ENCODE data around the gene ORAI3.
"Not testable (repeated sequence)": the region's sequence is repeated elsewhere in the genome, so short reads cannot be mapped to it uniquely, and the experiment has no call there.

ORAI3 gene

GRCh38 chr16:30924076-30924912 is 24.6 kb upstream of the ORAI3 start:
- no peak for DNase-seq

DNA sequence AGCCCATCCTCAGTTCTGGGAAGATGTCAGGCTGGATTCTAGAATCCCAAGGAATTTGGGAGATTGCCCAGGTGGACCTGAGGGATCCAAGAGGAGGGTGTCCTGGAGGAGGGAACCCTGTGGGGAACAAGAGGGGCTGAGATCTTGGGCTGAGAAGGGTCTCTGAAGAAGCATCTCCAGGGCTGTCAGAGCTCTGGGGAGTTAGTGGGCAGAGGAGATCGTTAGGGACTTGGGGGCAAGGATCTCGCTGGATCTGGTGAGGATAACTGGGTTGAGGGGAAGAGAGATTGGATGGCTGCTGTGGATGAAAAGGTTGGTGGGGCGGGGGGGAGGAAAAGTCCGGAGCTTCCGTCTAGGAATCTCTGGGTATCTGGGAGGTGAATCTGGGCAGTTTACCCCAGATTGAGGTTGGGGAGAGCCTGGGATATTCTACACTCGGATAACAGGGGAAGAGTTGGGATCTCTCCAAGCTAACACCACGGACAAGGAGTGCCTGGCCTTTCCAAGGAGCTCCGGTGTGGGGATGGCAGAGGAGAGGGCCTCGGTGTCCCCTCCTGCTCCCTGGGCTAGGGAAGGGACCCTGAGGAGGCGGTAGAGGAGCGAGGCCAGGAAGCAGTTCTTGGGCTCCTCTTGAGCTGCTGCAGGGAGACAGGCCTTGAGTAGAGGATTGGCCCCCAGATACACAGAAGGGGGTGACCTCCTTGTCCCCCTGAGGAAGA is 23.8 kb upstream of the ORAI3 start:
- no peak for DNase-seq

DNA sequence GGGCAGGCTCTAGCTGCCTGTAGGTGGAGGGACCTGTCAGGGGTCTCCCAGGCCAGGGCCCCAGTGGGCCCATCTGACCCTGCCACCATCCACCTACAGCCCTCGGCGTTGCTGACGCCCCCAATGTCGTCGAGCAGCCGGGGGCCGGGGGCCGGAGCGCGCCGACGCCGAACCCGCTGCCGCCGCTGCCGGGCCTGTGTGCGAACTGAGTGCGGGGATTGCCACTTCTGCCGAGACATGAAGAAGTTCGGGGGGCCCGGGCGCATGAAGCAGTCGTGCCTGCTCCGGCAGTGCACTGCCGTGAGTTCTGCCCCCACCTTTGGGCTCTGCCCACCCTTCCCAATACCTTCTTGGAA is 23.3 kb upstream of the ORAI3 start:
- DNase-seq = no peak

DNA sequence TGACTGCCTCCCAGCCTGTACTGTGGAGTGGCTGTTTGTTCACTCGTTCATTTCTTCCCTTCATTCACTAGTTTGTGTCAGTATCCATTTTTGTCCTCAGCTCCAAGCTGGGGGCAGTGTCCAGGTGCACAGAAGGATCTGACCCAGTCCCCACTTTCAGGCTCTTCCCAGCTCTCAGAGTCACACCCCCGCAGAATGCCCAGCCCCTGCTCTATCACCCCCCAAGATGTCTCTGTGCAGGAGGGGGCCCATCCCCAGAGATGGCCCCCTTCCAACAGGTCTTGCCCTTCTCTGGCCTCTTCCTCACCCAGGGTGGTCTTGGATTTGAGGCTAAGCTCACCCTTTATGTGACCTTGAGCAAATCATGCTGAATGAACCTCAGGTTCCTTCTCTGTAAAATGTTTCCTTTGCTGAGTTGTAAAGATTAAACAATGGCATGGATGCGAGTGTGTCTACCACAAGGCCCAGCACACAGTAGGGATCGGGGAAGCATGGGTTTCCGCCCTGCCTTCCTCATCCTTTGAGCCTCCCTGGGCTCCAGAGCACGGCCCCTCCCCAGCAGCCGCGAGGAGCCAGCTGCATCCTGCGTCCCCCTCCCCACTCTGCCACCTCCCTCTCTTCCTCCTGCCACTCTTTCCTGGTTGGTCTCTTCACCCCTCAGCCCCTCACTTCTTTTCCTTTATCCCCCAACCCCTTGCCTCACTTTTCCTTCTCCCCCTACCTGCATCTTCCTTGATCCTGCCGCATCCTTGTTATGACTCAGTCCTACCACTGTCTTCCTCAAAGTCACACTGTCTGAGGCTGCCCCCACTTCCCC is 22.7 kb upstream of the ORAI3 start:
- DNase-seq = no peak

GRCh38 chr16:30926937-30927788 is 21.7 kb upstream of the ORAI3 start:
- DNase-seq = no peak

- peak; percentile 94 for DNase-seq
These were observed 21.0 kb upstream of the ORAI3 start for GRCh38 chr16:30927789-30928378.

DNA sequence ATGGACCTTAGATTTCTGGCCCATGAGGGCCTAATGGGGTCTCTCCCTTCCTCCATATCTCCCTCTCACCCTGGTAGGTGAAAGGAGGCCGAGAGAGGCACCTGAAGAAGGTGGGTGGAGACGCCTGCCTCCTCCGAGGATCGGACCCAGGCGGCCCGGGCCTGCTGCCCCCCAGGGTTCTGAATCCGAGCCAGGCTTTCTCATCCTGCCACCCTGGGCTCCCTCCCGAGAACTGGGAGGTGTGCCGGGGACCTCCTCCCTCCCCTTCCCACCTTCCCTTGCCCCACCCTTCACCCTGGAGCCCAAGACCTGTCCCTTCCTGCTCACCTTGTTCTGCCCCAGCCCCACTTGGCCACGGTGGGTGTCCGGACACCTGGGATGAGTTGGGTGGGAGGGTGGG is 20.5 kb upstream of the ORAI3 start:
- DNase-seq = no peak

- no peak for DNase-seq
These were observed 19.7 kb upstream of the ORAI3 start for GRCh38 chr16:30929167-30929566.

- no peak for DNase-seq
These were observed 18.7 kb upstream of the ORAI3 start for GRCh38 chr16:30930160-30930571.

DNA sequence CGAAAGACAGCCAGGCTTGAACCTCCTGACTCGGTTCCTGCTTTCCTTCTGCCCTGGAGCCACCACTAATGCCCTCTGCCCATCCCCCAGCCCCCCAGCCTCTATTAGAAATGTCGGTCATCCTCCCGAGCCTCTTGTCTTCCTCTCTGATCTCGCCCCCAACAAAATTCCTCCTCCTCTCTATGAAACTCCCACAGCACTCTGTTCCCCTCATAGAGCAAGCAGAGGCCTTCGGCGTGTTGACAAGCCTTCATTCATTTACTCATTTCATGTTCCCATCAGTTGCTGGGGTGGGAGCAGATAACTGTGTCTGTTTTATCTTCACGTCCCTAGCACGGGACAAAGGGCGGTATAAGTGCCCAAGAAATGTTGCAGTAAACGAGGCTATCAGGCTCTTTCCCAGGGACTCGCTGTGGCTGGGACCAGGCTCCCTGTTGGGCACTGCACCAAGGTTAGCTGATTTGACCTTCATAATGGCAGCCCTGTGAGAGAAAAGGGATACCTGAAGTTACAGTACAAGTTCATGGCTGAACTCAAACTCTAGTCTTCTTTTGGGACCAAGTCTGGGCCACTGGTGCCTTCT is 17.7 kb upstream of the ORAI3 start:
- DNase-seq = no peak

DNA sequence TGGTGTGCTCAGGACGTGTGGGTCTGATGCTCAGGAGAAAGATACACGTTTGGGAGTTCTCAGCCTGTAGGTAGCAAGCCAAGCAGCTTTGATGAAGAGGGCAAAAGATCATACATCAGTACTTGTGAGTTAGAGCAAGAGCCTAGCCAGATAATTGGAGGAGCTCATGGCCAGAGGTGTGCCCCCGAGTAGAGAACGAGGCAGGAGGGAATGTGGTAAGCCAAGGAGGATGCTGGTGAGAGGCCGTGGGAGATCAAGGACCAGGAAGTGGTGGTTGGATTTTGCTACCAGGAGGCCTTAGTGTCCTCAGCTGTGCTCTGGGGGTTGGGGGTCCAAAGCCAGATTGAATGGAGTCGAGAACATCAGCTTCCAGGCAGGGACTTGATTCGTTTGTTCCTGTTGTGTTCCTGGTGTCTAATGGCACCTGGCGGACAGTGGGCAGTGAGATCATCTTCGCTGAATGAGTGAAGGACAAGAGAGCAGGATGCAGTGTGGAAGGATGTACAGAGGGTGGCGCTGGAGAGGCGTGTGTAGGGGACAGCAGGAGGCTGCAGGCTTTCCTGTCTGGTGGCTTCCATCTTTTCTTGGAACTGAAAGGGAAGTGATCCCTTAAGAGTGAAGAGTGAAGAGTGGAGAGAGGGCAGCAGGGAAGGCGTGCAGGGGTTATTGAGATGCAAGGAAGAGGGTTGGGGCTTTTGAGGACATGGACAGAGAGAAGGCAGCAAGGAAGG is 13.9 kb upstream of the ORAI3 start:
- no peak for DNase-seq

GRCh38 chr16:30937692-30938091 is 11.2 kb upstream of the ORAI3 start:
- DNase-seq = no peak

GRCh38 chr16:30939571-30939970 is 9.3 kb upstream of the ORAI3 start:
- not testable (repeated sequence) for DNase-seq

- DNase-seq = peak; percentile 42
These were observed 7.1 kb upstream of the ORAI3 start for GRCh38 chr16:30941600-30942425.

DNA sequence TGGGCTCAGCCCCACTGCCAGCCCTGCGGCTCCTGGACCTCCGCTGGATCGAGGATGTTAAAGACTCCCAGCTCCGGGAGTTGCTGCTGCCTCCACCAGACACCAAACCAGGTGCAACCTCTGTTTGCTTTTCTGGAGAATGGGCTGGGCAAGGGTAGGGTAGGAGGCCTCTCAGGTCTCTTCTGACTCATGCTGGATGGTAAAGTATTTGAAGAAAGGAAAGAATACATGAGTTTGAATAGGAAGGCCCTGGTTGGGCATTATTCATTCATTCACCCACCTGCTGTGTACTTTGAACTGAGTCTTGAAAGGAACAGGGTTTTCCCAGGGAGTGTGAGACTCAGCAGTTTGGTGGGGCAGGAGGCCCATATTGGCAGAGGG is 6.5 kb upstream of the ORAI3 start:
- no peak for DNase-seq

GRCh38 chr16:30944352-30944751 is 4.5 kb upstream of the ORAI3 start:
- no peak for DNase-seq

- DNase-seq = no peak
These were observed 2.0 kb upstream of the ORAI3 start for GRCh38 chr16:30946671-30947540.

DNA sequence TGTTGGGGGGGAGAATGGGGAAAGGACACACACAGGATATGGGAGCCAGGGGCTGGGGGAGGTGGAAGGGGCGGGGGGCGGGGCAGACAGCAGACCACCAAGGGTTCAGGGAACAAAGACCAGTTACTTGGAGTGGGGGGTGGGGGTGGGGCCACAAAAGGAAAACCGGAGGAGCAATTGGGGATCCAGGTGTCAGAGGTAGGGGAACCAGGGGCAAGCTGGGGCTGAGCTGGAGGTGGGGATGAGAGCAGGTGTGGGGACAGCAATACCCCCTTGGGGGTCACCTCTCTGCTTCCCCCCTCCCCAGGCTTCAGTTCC is 1.4 kb upstream of the ORAI3 start:
- no peak for DNase-seq
